ENCODE measurements around the gene KHNYN.

- no peak for TF ChIP-seq CTCF (conservative IDR thresholded peaks at IDR 0.05; ENCODE audit: low read length)
- no peak for TF ChIP-seq EZH2phosphoT487 (IDR thresholded peaks at IDR 0.05; ENCODE audit: borderline replicate concordance, low read depth, low read length)
These were observed 11.7 kb downstream of the KHNYN start for GRCh38 chr14:24441485-24441884.
